Epithelial cell of proximal tubule (primary cell): ENCODE data around the gene PIGU. TPM values are rescaled to one million over a fixed set of nuclear protein-coding genes. Genes with fewer than 3 reads are reported as not detected.
A peak's percentile ranks its signal among the peaks of the same experiment; 100 is the strongest.

ENCODE experiments used
- DNase-seq: peaks from one replicate; pipeline ENCODE4 v3.0.0-alpha.2; 2011; ENCODE audit warnings: low read depth
- H3K4me3 ChIP-seq: 2 replicates; pipeline ENCODE4 v1.5.1; 2011; ENCODE audit warnings: low read depth, mild to moderate bottlenecking, low read length
- total RNA-seq: library from RNA; depleted of rRNA; stranded (reverse); fragments of >200 nt; gene quantifications from 2 replicates; pipeline ENCODE4 v1.2.3, GENCODE V29; 2015
- TF ChIP-seq, protein P1 (sequence below): conservative IDR thresholded peaks from 2 replicates; pipeline ENCODE4 v1.5.1; 2012; ENCODE audit warnings: low read depth, mild to moderate bottlenecking, low read length

The PIGU gene
- total RNA-seq, 1 donor from 2014 or later = 30.2 TPM

DNA sequence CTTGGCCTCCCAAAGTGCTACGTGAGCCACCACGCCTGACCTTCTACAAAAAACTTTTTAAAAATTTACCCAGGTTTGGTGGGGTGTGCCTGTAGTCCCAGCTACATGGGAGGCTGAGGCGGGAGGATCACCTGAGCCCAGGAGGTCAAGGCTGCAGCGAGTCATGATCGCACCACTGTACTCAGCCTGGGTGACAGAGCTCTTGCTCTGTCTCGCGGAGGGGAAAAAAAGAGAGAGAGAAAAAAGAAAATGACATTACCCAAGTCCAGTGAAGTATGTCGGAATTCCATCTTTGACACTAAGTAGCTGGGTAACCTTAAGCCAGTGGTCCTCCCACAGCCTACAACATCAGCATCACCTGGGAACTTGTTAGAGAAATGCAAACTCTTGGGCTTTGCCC lies 137.1 kb downstream of the PIGU start:
- no peak for DNase-seq
- TF ChIP-seq, protein P1, sequence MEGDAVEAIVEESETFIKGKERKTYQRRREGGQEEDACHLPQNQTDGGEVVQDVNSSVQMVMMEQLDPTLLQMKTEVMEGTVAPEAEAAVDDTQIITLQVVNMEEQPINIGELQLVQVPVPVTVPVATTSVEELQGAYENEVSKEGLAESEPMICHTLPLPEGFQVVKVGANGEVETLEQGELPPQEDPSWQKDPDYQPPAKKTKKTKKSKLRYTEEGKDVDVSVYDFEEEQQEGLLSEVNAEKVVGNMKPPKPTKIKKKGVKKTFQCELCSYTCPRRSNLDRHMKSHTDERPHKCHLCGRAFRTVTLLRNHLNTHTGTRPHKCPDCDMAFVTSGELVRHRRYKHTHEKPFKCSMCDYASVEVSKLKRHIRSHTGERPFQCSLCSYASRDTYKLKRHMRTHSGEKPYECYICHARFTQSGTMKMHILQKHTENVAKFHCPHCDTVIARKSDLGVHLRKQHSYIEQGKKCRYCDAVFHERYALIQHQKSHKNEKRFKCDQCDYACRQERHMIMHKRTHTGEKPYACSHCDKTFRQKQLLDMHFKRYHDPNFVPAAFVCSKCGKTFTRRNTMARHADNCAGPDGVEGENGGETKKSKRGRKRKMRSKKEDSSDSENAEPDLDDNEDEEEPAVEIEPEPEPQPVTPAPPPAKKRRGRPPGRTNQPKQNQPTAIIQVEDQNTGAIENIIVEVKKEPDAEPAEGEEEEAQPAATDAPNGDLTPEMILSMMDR = no peak
- no peak overlapping the region for H3K4me3 ChIP-seq

DNA sequence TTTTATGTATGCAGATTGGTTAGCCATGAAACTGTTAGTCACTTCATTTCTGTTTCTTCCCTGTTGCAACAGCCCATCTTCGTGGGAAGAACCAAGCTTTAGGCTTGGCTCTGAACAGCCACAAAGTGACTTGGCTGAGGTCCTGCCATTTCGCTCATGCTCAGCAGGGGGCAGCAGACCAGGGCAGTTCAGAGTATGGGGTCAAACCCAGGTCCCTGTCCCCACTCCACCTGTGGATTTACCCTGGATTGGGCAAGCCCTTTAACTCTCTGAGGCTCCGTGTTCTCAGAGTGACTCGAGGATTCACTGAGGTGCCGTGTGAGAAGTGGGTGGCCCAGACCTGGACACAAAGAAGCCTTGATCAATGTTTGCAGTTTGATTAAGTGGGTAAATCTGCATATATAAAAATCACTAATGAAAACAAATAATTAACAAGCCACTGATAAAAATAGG lies 138.2 kb downstream of the PIGU start:
- DNase-seq = no peak
- TF ChIP-seq, protein P1 = peak; percentile 93
- H3K4me3 ChIP-seq = no peak overlapping the region

DNA sequence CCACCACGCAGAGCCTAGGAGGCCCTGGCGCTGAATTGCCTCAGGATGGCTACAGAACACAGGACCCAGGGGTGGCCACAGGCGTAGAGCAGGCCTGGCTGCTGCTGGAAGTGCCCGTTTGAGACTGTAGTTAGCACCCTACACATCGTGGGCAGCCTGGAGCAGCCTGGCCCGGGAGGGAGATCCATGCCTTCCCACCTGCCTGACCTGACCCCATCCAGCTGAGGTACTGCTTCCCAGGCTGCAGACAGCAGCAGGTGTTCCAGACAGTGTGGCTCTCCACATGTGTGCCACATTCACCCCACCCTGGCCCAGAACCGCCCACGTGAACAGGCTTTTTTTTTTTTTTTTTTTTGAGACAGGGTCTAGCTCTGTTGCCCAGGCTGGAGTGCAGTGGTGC lies 139.2 kb downstream of the PIGU start:
- DNase-seq = no peak
- TF ChIP-seq, protein P1 = no peak
- no peak overlapping the region for H3K4me3 ChIP-seq

DNA sequence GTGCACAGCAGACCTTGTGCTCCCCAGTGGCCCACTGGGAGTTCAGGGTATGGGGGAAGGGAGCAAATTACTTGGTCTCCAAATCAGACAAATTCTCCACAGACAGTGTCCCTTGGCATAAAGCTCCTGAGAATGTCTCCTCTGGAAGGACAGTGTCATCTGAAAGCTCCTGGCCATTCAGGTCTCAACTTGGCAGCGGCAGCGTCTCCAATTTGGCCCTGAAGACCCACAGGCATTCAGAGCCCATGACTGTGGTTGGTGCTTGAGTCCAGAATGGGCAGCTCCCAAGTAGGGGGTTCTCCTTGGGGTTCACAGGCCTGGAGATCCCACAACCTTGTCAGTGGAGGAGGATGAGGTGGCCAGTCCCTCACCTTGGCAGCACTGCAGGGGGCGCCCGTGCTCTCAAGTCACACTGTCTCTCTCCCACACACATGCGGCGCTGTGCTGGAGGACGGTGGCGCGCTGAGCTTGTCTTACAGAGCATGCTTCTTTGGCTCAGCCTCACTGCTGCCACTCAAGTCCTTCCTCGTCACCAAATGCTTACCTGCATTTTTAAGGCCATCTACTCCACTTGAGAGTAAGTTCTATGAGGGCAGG lies 140.0 kb downstream of the PIGU start:
- TF ChIP-seq, protein P1 = peak; percentile 41
- DNase-seq = no peak
- H3K4me3 ChIP-seq = no peak overlapping the region

DNA sequence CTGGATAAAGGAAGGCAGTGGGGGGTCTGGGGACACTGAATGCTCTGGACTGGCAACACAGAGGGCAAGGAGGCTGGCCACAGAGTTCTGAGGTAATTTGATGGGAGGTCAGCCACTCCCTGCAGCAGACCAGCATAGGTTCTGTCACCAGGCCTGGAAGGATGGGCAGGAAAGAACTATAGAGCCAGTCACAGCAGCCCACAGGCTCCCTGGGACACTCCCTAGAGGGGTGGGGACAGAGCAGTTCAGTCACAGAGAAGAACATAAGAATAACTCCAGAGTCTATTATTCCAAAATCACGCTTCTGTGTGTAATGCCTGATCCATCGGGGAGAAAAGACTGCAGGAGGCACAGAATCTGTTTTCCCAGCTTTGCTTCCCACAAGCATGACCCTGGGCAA lies 141.0 kb downstream of the PIGU start:
- TF ChIP-seq, protein P1 = no peak
- DNase-seq = no peak
- H3K4me3 ChIP-seq = no peak overlapping the region

DNA sequence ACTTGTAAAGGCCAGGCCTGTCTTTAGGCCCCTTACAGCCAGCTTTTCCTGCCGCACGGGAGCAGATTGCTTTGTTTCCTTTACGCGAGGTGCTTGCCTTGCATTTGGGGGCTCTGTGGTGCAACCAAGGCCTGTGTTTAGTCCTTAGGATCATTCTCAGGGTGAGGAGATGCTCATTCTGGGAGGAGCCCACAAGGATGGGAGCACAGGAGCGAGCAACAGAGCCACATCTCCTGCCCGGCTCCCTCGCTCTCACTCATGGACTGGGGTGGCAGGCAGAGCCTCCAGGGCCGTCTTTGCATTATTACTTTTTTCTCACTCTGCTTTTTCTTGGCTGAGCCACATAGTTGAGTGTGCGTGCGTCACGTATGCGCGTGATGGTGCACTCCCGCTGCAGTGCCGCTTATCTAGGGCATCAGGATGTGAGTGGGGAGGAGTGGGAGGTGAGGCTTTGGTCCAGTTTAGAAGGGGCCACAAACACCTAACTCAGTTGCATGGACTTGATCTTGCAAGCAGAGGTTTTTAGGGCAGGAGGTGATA lies 141.5 kb downstream of the PIGU start:
- no peak overlapping the region for H3K4me3 ChIP-seq
- no peak for DNase-seq
- TF ChIP-seq, protein P1 = no peak

DNA sequence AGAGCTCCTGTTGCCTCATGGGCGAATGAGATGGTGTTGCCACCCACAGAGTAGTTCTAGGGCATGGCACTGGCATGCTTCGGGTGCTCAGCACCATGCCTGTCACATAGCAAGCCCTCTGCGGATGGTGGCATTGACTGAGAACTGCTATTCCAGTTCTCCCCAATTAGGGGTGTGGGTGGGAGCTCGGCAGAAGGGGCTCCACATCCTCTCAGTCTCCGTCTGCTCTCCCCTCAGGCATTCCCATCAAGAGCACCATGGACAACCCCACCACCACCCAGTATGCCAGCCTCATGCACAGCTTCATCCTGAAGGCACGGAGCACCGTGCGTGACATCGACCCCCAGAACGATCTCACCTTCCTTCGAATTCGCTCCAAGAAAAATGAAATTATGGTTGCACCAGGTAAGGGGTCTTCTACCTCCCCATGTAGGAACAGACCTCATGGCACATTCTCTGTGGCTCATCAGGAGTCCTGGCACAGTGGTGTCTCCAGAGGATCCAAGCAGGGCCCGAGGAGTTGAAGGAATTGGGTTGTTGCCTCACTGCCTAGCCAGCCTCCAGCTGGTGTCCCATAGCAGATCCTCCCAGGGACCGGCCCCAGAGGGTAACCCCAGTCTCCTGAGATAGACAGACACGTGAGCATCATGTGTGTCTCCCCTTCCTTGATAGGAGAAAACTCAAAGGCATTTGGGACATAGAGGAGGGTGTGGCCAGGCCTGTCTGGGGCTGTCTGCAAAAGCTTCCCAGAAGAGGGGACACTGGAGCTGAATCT lies 142.3 kb downstream of the PIGU start:
- DNase-seq = no peak
- H3K4me3 ChIP-seq = no peak overlapping the region
- TF ChIP-seq, protein P1 = no peak
